ENCODE results near the gene AAR2. TPM values are rescaled to one million over a fixed set of nuclear protein-coding genes. Genes with fewer than 3 reads are reported as not detected.

AAR2 gene
- total RNA-seq, 1 donor from 2014 or later = 13.7 TPM

- no peak for DNase-seq (ENCODE audit: low read depth)
- Histone ChIP-seq H3K4me3 (ENCODE audit: low read depth, low read length) (no peak overlapping the region), H3K27me3 (ENCODE audit: control insufficient read depth, insufficient read depth, low read length) (peaks cover 41% of the 10 kb centered on the region), H3K36me3 (ENCODE audit: control insufficient read depth, insufficient read depth, low read length) (no peaks in the 10 kb centered on the region)
- no peak for TF ChIP-seq CTCF (IDR thresholded peaks at IDR 0.05; ENCODE audit: insufficient read depth, low read length, severe bottlenecking)
- no peak for FAIRE-seq
Measured at GRCh38 chr20:36303831-36304230, 67.6 kb downstream of the AAR2 start.

- FAIRE-seq (no peak), DNase-seq (ENCODE audit: low read depth) (no peak)
- no peak for TF ChIP-seq CTCF (IDR thresholded peaks at IDR 0.05; ENCODE audit: insufficient read depth, low read length, severe bottlenecking)
- H3K27me3 ChIP-seq (ENCODE audit: control insufficient read depth, insufficient read depth, low read length) = peaks cover 39% of the 10 kb centered on the region
- no peaks in the 10 kb centered on the region for H3K36me3 ChIP-seq (ENCODE audit: control insufficient read depth, insufficient read depth, low read length)
- no peak overlapping the region for H3K4me3 ChIP-seq (ENCODE audit: low read depth, low read length)
Measured at GRCh38 chr20:36304786-36305495, 68.7 kb downstream of the AAR2 start.

- Histone ChIP-seq H3K27me3 (ENCODE audit: control insufficient read depth, insufficient read depth, low read length) (peaks cover 39% of the 10 kb centered on the region), H3K4me3 (ENCODE audit: low read depth, low read length) (no peak within 1 kb of the TSS), H3K36me3 (ENCODE audit: control insufficient read depth, insufficient read depth, low read length) (no peaks in the 10 kb centered on the region)
- FAIRE-seq = no peak
- no peak for DNase-seq (ENCODE audit: low read depth)
- peak; percentile 6 for TF ChIP-seq CTCF (IDR thresholded peaks at IDR 0.05; ENCODE audit: insufficient read depth, low read length, severe bottlenecking)
Measured at GRCh38 chr20:36305602-36306551, 69.6 kb downstream of the AAR2 start, which contains the start of gene DLGAP4. Gene DLGAP4 (plus strand): TSS chr20:36306339. CDS start chr20:36431718, 125,379 bp downstream.

Other genes starting within 250 kb of the AAR2 start
- 2.1 and 2.7 TPM in 2 replicates for gene EPB41L1, start 81.7 kb upstream of the AAR2 start, total RNA-seq
- gene DLGAP4, start 69.9 kb downstream of the AAR2 start, total RNA-seq = 5.5 and 15.5 TPM in 2 replicates

All from bronchial epithelial cell (primary cell).